ENCODE results near the gene TPCN2. TPM values are rescaled to one million over a fixed set of nuclear protein-coding genes. Genes with fewer than 3 reads are reported as not detected.

Gene TPCN2
- total and polyA plus RNA-seq, 2 of the 4 experiments (the other 2 are of a cell fraction): 3.4 to 8.0 TPM

DNA sequence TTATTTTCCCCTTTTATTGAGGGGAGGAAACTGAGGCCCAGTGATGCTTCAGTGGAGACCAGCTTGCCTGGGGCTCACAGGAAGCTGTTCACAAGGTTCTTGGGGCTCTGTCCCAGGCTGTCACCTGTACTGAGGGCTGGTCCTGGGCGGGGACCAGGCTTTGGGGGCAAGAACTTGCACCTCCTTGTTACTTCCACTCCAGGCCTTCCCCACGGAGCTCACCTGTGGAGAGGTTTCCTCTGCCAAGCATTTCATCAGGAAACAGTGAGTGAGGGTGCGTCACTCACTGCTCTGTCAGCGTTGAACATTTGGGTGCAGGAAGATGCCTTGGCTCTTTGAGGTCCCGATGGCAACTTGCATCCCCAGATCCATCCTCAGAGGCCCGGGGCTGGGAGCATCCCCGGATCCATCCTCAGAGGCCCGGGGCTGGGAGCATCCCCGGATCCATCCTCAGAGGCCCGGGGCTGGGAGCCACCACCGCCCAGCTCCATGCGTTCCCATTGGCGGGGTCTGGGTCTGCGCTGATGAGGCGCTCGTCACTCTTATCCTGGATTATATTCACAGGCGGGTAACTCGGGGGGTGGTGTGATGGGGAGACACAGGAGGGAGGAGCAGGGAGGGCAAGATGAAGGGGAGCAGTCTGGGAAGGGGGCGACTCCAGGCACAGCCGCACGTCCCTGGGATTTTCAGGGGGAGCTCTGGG, 105.6 kb downstream of the TPCN2 start:
- CTCF ChIA-PET: no interaction called here
- peak overlapping the region; percentile 60 for H2AK9ac ChIP-seq (replicated peaks; ENCODE audit: low read depth, low read length, poor library complexity)
- no peak overlapping the region for H4K5ac ChIP-seq (ENCODE audit: low read depth, low read length)
- no TSS peak for BruUV-seq (replicated peaks)
- peak overlapping the region; percentile 48; the same call in 1 of the 2 replicates for H2BK120ac ChIP-seq (ENCODE audit: low read depth, low read length)
- no peaks in the 10 kb centered on the region for H3K79me1 ChIP-seq (ENCODE audit: low read depth in 1 of 2, low read length in 2 of 2)
- H3K27me3 ChIP-seq (ENCODE audit: control insufficient read depth, insufficient read depth, low read length): no peaks in the 10 kb centered on the region
- H2AK5ac ChIP-seq (ENCODE audit: low read depth, low read length): peak overlapping the region; percentile 40
- 0 out of 3 replicates have a peak overlapping the region, but pooled peaks have one; percentile 31 for H2BK15ac ChIP-seq (ENCODE audit: low read depth, low read length)
- no peak overlapping the region for H2BK20ac ChIP-seq (ENCODE audit: low read depth, low read length)
- dilution Hi-C loops (cut with HindIII; ENCODE audit: low sequenced_read_pairs, unreplicated experiment) (no loop called here), intact Hi-C loops (cut with micrococcal nuclease) (no loop called here), in situ Hi-C loops (cut with MboI; ENCODE audit: low sequenced_read_pairs) (no loop called here)
- no peak overlapping the region for H2AFZ ChIP-seq (replicated peaks; ENCODE audit: low read length, poor library complexity)
- DNase-seq: no peak
- H3K36me3 ChIP-seq (ENCODE audit: control insufficient read depth, insufficient read depth, low read length): no peaks in the 10 kb centered on the region
- TF ChIP-seq FOS (IDR thresholded peaks at IDR 0.05; ENCODE audit: low read depth, low read length) (no peak), MAZ (IDR thresholded peaks at IDR 0.05; ENCODE audit: borderline replicate concordance, low read depth, low read length) (no peak), NFE2L2 (IDR thresholded peaks at IDR 0.05; ENCODE audit: low read depth, low read length) (no peak), CEBPB (IDR thresholded peaks at IDR 0.05; ENCODE audit: low read depth, low read length) (no peak), ELK1 (IDR thresholded peaks at IDR 0.05; ENCODE audit: borderline replicate concordance, low read depth, low read length) (no peak), POLR2A (IDR thresholded peaks at IDR 0.05; ENCODE audit: low read depth, low read length) (no peak), RFX5 (IDR thresholded peaks at IDR 0.05; ENCODE audit: low read depth, low read length) (no peak), MAFK (IDR thresholded peaks at IDR 0.05; ENCODE audit: low read depth, low read length) (no peak), RAD21 (IDR thresholded peaks at IDR 0.05; ENCODE audit: low read length) (no peak)
- TF ChIP-seq, protein P1, sequence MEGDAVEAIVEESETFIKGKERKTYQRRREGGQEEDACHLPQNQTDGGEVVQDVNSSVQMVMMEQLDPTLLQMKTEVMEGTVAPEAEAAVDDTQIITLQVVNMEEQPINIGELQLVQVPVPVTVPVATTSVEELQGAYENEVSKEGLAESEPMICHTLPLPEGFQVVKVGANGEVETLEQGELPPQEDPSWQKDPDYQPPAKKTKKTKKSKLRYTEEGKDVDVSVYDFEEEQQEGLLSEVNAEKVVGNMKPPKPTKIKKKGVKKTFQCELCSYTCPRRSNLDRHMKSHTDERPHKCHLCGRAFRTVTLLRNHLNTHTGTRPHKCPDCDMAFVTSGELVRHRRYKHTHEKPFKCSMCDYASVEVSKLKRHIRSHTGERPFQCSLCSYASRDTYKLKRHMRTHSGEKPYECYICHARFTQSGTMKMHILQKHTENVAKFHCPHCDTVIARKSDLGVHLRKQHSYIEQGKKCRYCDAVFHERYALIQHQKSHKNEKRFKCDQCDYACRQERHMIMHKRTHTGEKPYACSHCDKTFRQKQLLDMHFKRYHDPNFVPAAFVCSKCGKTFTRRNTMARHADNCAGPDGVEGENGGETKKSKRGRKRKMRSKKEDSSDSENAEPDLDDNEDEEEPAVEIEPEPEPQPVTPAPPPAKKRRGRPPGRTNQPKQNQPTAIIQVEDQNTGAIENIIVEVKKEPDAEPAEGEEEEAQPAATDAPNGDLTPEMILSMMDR (conservative IDR thresholded peaks at IDR 0.05; ENCODE audit: low read depth, low read length): no peak
- no peak overlapping the region for H3K14ac ChIP-seq (replicated peaks; ENCODE audit: low read depth, low read length)
- H3K27ac ChIP-seq (ENCODE audit: insufficient read depth, low read length): no peak overlapping the region
- POLR2A ChIA-PET (ENCODE audit: unreplicated experiment): interaction anchor here (0.6 kb wide), 1 partner anchor 47 kb away, joined by 20 read pairs; no protein-coding TSS in a partner anchor
- H4K91ac ChIP-seq (ENCODE audit: insufficient read depth, low read depth, low read length): no peak overlapping the region; the same call in 1 of the 2 replicates
- 97% methylated on average over 7 of the region's 21 CpGs; no CpG with 5 or more reads in 1 of the 2 experiments for WGBS, 2 experiments (ENCODE audit: extremely low coverage in 2 of 2, insufficient read length in 1 of 2)
- no peak overlapping the region; a peak in 1 of 4 replicates for H4K8ac ChIP-seq (ENCODE audit: low read depth in 2 of 2, low read length in 2 of 2)
- H3K4me3 ChIP-seq (ENCODE audit: insufficient read depth, low read depth, low read length): no peak overlapping the region
- H3K4me1 ChIP-seq (ENCODE audit: control insufficient read depth, insufficient read depth, low read length): peaks cover 20% of the 10 kb centered on the region
- no peak overlapping the region for H3K9ac ChIP-seq (ENCODE audit: low read depth, low read length)
- H3K23ac ChIP-seq (ENCODE audit: low read depth, low read length): no peak overlapping the region
- H3K18ac ChIP-seq (ENCODE audit: low read depth, low read length): no peak overlapping the region
- H4K20me1 ChIP-seq (ENCODE audit: insufficient read depth, low read length): no peaks in the 10 kb centered on the region
- no peak overlapping the region for H3K4me2 ChIP-seq (ENCODE audit: low read depth, low read length)
- H3K4ac ChIP-seq (ENCODE audit: low read depth, low read length): 0 out of 2 replicates have a peak overlapping the region, but pooled peaks have one; percentile 29
- no peaks in the 10 kb centered on the region; the same call in 1 of the 2 replicates for H3K9me3 ChIP-seq (ENCODE audit: control insufficient read depth, insufficient read depth, low read length)
- no peak overlapping the region for H3K56ac ChIP-seq (ENCODE audit: extremely low read depth, insufficient read depth, low read length)
- no peak overlapping the region for H2BK5ac ChIP-seq (ENCODE audit: low read depth, low read length, poor library complexity, severe bottlenecking)
- H3K9me1 ChIP-seq (ENCODE audit: insufficient read depth, low read length): peaks cover 3% of the 10 kb centered on the region
- ATAC-seq (ENCODE audit: low read depth): no peak

Data from IMR-90 (cell line).